ENCODE data around the gene CTDSPL.

The CTDSPL gene

DNA sequence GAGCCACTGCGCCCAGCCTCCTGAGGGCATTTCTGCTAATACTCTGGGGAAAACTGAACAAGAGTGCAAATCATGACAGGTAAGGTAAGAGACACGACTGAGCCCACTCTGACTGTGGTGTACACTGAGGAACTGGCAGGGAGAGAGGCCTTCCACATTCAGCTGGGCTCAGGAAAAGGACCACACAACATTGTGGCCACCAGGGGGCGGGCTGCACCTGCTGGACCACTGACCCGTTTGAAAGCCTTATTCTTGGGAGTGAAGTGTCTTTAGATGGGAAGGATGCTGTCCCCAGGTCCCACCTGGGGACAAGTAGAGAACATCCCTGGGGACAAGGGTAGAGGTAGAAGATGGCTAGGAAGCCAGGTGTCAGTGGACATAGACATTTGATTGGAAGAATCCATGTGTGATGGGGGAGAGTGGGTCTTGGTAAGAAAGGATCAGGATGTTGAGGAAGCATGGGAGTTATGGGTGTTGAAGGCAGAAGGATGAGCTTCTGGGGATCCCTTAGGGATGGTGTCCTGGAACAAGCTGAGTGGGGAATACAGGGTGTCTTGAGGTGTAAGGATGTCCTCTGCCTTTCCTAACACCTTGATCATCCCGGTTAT is 6.2 kb upstream of the CTDSPL start:
- no peak for TF ChIP-seq TCF12 (IDR thresholded peaks at IDR 0.05; ENCODE audit: low read depth)
- TF ChIP-seq RAD21 (IDR thresholded peaks at IDR 0.05; ENCODE audit: low read depth), result peak; percentile 94
- 0 out of 2 replicates have a peak, but pooled peaks have one; percentile 37 for TF ChIP-seq TEAD4 (IDR thresholded peaks at IDR 0.05)
- no peak for TF ChIP-seq FOXM1 (IDR thresholded peaks at IDR 0.05; ENCODE audit: borderline replicate concordance, low read depth)

DNA sequence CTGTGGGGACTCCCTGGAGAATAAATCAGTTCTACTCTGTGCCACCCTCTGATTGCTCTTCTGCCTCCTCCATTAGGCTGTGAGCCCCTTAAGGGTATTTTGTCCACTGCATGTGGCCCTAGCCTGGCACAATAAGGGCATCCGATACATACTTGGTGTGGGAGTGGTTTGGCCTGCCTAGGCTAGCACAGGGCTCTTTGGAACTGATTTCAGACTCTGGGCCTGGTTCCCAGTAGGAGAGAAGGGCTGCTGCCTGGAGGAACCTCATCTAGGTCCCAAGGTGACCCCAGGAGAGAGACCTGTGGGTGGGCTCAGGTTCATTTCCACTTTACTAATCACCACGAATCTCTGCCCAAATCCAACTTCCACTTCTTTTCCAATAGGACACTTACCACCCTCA is 5.3 kb upstream of the CTDSPL start:
- TF ChIP-seq YY1 (IDR thresholded peaks at IDR 0.05; ENCODE audit: low read depth) (no peak), TAF1 (IDR thresholded peaks at IDR 0.05; ENCODE audit: low read depth) (no peak), TCF12 (IDR thresholded peaks at IDR 0.05; ENCODE audit: low read depth) (no peak), EP300 (IDR thresholded peaks at IDR 0.05; ENCODE audit: borderline replicate concordance) (no peak), CREB1 (IDR thresholded peaks at IDR 0.05; ENCODE audit: low read depth) (no peak), EGR1 (IDR thresholded peaks at IDR 0.05) (no peak), NFIC (IDR thresholded peaks at IDR 0.05) (no peak), FOXM1 (IDR thresholded peaks at IDR 0.05; ENCODE audit: borderline replicate concordance, low read depth) (no peak), CEBPB (IDR thresholded peaks at IDR 0.05) (no peak), RAD21 (IDR thresholded peaks at IDR 0.05; ENCODE audit: low read depth) (no peak), ZBTB7A (IDR thresholded peaks at IDR 0.05; ENCODE audit: low read depth) (no peak), TEAD4 (IDR thresholded peaks at IDR 0.05) (no peak)
- TF ChIP-seq, protein P1, sequence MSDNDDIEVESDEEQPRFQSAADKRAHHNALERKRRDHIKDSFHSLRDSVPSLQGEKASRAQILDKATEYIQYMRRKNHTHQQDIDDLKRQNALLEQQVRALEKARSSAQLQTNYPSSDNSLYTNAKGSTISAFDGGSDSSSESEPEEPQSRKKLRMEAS (IDR thresholded peaks at IDR 0.05), result no peak
- TF ChIP-seq, protein P2, sequence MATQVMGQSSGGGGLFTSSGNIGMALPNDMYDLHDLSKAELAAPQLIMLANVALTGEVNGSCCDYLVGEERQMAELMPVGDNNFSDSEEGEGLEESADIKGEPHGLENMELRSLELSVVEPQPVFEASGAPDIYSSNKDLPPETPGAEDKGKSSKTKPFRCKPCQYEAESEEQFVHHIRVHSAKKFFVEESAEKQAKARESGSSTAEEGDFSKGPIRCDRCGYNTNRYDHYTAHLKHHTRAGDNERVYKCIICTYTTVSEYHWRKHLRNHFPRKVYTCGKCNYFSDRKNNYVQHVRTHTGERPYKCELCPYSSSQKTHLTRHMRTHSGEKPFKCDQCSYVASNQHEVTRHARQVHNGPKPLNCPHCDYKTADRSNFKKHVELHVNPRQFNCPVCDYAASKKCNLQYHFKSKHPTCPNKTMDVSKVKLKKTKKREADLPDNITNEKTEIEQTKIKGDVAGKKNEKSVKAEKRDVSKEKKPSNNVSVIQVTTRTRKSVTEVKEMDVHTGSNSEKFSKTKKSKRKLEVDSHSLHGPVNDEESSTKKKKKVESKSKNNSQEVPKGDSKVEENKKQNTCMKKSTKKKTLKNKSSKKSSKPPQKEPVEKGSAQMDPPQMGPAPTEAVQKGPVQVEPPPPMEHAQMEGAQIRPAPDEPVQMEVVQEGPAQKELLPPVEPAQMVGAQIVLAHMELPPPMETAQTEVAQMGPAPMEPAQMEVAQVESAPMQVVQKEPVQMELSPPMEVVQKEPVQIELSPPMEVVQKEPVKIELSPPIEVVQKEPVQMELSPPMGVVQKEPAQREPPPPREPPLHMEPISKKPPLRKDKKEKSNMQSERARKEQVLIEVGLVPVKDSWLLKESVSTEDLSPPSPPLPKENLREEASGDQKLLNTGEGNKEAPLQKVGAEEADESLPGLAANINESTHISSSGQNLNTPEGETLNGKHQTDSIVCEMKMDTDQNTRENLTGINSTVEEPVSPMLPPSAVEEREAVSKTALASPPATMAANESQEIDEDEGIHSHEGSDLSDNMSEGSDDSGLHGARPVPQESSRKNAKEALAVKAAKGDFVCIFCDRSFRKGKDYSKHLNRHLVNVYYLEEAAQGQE (IDR thresholded peaks at IDR 0.05; ENCODE audit: low read depth), result no peak
- TF ChIP-seq, protein P3, sequence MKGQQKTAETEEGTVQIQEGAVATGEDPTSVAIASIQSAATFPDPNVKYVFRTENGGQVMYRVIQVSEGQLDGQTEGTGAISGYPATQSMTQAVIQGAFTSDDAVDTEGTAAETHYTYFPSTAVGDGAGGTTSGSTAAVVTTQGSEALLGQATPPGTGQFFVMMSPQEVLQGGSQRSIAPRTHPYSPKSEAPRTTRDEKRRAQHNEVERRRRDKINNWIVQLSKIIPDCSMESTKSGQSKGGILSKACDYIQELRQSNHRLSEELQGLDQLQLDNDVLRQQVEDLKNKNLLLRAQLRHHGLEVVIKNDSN (IDR thresholded peaks at IDR 0.05), result no peak

DNA sequence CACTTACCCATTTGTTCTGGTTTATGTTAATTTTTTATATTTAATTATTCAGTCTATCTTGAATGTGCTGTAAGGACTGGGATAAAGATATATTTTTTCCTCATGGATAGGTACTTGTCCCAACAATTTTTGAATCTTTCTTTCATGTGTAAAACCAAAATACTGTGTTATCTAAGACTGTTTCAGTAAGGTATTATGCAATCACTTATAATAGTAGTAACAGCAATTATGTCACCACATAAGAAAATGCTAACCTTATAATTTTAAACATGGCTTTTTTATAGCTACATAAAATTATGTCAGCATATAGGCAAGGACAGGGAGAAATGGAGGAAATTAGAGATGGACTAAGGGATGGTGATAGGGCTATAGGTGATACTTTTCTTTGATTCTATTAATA is 2.9 kb upstream of the CTDSPL start:
- no peak for TF ChIP-seq RAD21 (IDR thresholded peaks at IDR 0.05; ENCODE audit: low read depth)
- TF ChIP-seq CEBPB (IDR thresholded peaks at IDR 0.05), result no peak

DNA sequence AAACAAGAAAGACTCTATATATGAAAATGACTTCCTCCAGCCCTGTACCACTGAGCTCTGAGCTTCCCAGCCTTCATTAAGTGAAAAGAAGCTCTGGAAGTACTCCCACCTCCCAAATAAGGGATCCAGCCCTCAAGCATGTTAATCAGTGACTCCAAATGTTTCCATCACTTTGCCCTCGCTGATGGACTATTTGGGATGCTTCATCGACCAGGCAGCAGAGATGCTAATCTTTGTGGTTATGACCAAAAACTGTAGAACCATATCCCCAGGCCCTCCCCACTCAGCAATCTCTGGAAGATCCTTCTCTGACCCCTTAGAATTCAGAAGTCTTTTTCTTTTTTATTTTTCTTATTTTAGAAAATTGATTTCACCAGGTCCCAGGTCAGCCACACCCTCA is 2.3 kb upstream of the CTDSPL start:
- TF ChIP-seq ZBTB7A (IDR thresholded peaks at IDR 0.05; ENCODE audit: low read depth), result no peak
- no peak for TF ChIP-seq TEAD4 (IDR thresholded peaks at IDR 0.05)
- no peak for TF ChIP-seq CEBPB (IDR thresholded peaks at IDR 0.05)

DNA sequence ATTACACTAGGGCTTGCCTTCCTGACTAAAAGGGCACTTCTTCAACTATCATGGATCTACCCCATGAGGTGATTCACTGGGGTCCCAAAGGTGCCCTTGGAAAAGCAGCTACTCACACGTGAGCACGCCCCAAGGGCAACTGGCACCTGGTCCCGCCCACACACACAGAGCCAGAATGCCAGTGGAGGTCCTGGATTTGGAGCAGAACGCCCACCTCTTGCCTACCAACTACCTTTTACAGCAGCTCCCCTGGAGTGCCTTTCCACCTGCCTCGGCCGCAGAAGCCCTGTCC is 1.8 kb upstream of the CTDSPL start:
- TF ChIP-seq TCF12 (IDR thresholded peaks at IDR 0.05; ENCODE audit: low read depth) (no peak), ZBTB7A (IDR thresholded peaks at IDR 0.05; ENCODE audit: low read depth) (no peak), NFIC (IDR thresholded peaks at IDR 0.05) (no peak), EGR1 (IDR thresholded peaks at IDR 0.05) (no peak), EP300 (IDR thresholded peaks at IDR 0.05; ENCODE audit: borderline replicate concordance) (no peak), RAD21 (IDR thresholded peaks at IDR 0.05; ENCODE audit: low read depth) (no peak), FOXM1 (IDR thresholded peaks at IDR 0.05; ENCODE audit: borderline replicate concordance, low read depth) (no peak)
- TF ChIP-seq, protein P1 (IDR thresholded peaks at IDR 0.05), result no peak
- TF ChIP-seq, protein P2 (IDR thresholded peaks at IDR 0.05; ENCODE audit: low read depth), result no peak
- TF ChIP-seq, protein P3 (IDR thresholded peaks at IDR 0.05), result no peak

DNA sequence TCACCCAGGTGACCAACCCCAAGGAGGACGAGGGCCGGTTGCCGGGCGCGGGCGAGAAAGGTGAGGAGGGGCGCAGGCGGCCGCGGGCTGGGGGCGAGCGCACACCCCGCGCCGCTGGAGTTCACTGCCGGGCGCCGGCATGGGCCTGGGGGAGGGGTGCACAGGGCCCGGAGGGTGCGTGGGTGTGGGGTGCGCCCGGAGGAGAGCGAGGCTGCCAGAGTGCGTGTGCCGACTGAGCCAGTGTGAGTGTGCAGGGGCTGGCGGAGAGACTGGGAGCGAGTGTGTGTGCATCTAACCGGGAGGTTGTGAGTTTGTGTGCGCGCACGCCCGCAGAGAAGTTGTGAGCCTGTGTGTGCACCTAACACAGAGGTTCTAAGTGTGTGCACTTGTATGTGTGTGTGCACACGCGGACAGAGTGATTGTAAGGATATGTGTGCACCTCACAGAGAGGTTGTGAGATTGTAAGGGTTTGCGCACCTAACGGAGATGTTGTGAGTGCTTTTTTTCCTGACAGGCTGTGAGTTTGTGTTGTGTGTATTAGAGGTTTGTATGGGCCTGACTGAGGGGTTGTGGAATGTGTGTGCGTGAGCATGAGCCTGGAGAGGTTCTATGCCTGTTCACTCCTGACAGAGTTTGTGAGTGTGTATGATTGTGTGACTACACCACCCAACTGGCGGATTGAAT is 681 bp downstream of the CTDSPL start:
- TF ChIP-seq FOXM1 (IDR thresholded peaks at IDR 0.05; ENCODE audit: borderline replicate concordance, low read depth) (no peak), ZBTB7A (IDR thresholded peaks at IDR 0.05; ENCODE audit: low read depth) (peak; percentile 68; the same call in 1 of the 2 replicates), EP300 (IDR thresholded peaks at IDR 0.05; ENCODE audit: borderline replicate concordance) (no peak), EGR1 (IDR thresholded peaks at IDR 0.05) (peak; percentile 92)
- TF ChIP-seq, protein P3 (IDR thresholded peaks at IDR 0.05), result 0 out of 2 replicates have a peak, but pooled peaks have one; percentile 10
- TF ChIP-seq, protein P1 (IDR thresholded peaks at IDR 0.05), result 0 out of 2 replicates have a peak, but pooled peaks have one; percentile 10
